Measurements from ENCODE around the gene LRMDA. TPM values are rescaled to one million over a fixed set of nuclear protein-coding genes. Genes with fewer than 3 reads are reported as not detected.
A peak's percentile ranks its signal among the peaks of the same experiment; 100 is the strongest.

LRMDA gene
- polyA plus RNA-seq, 3 donors: 39.8 to 59.6 (median 56.4) TPM

DNA sequence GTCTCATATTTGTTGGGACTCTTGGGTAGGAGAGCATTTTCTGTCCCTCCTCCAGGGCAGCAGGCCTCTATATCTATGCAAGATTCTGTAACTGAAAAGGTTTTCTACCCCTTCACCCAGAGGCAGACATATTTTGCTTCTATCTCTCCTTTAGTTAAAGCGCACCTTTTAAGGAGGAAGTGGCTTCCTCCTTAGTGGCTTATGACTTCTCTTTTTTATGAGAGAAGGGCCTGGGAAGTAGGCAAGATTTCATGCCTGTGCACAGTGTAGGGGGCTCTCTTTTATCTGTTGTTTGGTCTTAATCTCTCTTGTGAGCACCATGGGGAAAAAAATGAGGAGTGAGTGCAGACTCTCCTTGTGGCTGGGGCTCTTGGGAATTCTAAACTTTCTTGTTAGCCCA lies 122.1 kb downstream of the LRMDA start:
- H3K4me3 ChIP-seq (replicated peaks in 1 of 3; ENCODE audit: low read depth in 2 of 3, low read length in 3 of 3): no peak overlapping the region
- TF ChIP-seq, protein P1, sequence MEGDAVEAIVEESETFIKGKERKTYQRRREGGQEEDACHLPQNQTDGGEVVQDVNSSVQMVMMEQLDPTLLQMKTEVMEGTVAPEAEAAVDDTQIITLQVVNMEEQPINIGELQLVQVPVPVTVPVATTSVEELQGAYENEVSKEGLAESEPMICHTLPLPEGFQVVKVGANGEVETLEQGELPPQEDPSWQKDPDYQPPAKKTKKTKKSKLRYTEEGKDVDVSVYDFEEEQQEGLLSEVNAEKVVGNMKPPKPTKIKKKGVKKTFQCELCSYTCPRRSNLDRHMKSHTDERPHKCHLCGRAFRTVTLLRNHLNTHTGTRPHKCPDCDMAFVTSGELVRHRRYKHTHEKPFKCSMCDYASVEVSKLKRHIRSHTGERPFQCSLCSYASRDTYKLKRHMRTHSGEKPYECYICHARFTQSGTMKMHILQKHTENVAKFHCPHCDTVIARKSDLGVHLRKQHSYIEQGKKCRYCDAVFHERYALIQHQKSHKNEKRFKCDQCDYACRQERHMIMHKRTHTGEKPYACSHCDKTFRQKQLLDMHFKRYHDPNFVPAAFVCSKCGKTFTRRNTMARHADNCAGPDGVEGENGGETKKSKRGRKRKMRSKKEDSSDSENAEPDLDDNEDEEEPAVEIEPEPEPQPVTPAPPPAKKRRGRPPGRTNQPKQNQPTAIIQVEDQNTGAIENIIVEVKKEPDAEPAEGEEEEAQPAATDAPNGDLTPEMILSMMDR (IDR thresholded peaks at IDR 0.05): no peak
- no CpG with 5 or more reads among the region's 1 CpG for WGBS (ENCODE audit: insufficient coverage)
- no peak overlapping the region for H3K4me2 ChIP-seq (replicated peaks; ENCODE audit: extremely low read depth, low read length, poor library complexity, severe bottlenecking)
- peaks cover 46% of the 10 kb centered on the region for H3K79me2 ChIP-seq (ENCODE audit: insufficient read depth, low read length)
- no peak overlapping the region for H3K9ac ChIP-seq (ENCODE audit: insufficient read depth, low read length, poor library complexity, severe bottlenecking)
- no peaks in the 10 kb centered on the region for H3K27me3 ChIP-seq (ENCODE audit: control insufficient read depth in 2 of 2, insufficient read depth in 2 of 2, low read length in 2 of 2)
- H2AFZ ChIP-seq (ENCODE audit: insufficient read depth, low read depth, low read length, poor library complexity, severe bottlenecking): no peak overlapping the region
- intact Hi-C loops (cut with micrococcal nuclease): no loop called here
- peaks cover 16% of the 10 kb centered on the region for H4K20me1 ChIP-seq (ENCODE audit: insufficient read depth, low read length)
- Mint-ChIP-seq H3K36me3 (peaks cover 17 to 26% of the 10 kb centered on the region in 2 donors), H3K9me3 (peaks cover 6 to 29% (median 17%) of the 10 kb centered on the region in 7 donors), H3K27me3 (ENCODE audit: low read depth in 3 of 3) (no peaks in the 10 kb centered on the region), H3K4me1 (peaks cover 13% of the 10 kb centered on the region), H3K4me3 (no peak overlapping the region), H3K27ac (peak overlapping the region in 1 of 7 donors; percentile 23)
- H3K9me3 ChIP-seq (replicated peaks in 1 of 2; ENCODE audit: control insufficient read depth in 1 of 2, insufficient read depth in 1 of 2, low read length in 2 of 2): peaks cover 0 to 14% of the 10 kb centered on the region in 2 donors
- H3K27ac ChIP-seq (ENCODE audit: low read depth in 1 of 2, low read length in 2 of 2): no peak overlapping the region
- DNase-seq: peak in 2 of 3 donors; percentile 29 to 47
- no peaks in the 10 kb centered on the region for H3K36me3 ChIP-seq (replicated peaks in 1 of 2; ENCODE audit: control insufficient read depth in 1 of 2, insufficient read depth in 2 of 2, low read length in 2 of 2)
- H3K4me1 ChIP-seq (ENCODE audit: control insufficient read depth in 1 of 2, insufficient read depth in 2 of 2, low read length in 2 of 2): peaks cover 10% of the 10 kb centered on the region in 2 donors

DNA sequence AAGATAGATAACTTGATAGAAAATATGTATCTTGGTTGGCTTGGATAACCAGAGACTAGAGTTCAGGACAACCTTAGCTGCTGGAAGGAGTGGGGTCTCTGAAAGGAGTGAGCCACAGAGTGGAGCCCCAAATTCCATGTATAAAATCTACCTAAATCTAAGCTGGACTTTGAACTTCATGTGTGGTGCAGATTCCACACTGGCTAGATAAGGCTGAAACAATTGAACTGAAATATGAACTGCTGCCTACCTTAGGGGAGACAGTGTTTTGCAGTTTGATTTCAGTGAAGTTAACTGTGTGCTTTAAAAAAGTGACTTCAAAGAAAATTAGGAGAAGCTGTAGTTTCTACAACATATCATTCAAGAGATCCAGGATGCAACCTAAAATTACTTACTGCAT lies 123.9 kb downstream of the LRMDA start:
- peaks cover 16% of the 10 kb centered on the region for H4K20me1 ChIP-seq (ENCODE audit: insufficient read depth, low read length)
- H3K9ac ChIP-seq (ENCODE audit: insufficient read depth, low read length, poor library complexity, severe bottlenecking): no peak overlapping the region
- H3K9me3 Mint-ChIP-seq: peaks cover 2 to 29% (median 17%) of the 10 kb centered on the region in 7 donors
- H3K27me3 ChIP-seq (ENCODE audit: control insufficient read depth in 2 of 2, insufficient read depth in 2 of 2, low read length in 2 of 2): no peaks in the 10 kb centered on the region
- no peak for DNase-seq
- peaks cover 38% of the 10 kb centered on the region for H3K79me2 ChIP-seq (ENCODE audit: insufficient read depth, low read length)
- no peak overlapping the region for H3K4me2 ChIP-seq (replicated peaks; ENCODE audit: extremely low read depth, low read length, poor library complexity, severe bottlenecking)
- H3K4me1 ChIP-seq (ENCODE audit: control insufficient read depth in 1 of 2, insufficient read depth in 2 of 2, low read length in 2 of 2): peaks cover 10% of the 10 kb centered on the region in 2 donors
- H3K36me3 ChIP-seq (replicated peaks in 1 of 2; ENCODE audit: control insufficient read depth in 1 of 2, insufficient read depth in 2 of 2, low read length in 2 of 2): no peaks in the 10 kb centered on the region
- peaks cover 0 to 14% of the 10 kb centered on the region in 2 donors for H3K9me3 ChIP-seq (replicated peaks in 1 of 2; ENCODE audit: control insufficient read depth in 1 of 2, insufficient read depth in 1 of 2, low read length in 2 of 2)
- intact Hi-C loops (cut with micrococcal nuclease): no loop called here
- peaks cover 12 to 20% of the 10 kb centered on the region in 2 donors for H3K36me3 Mint-ChIP-seq
- no peak overlapping the region for H3K27ac ChIP-seq (ENCODE audit: low read depth in 1 of 2, low read length in 2 of 2)
- H3K4me3 Mint-ChIP-seq: no peak overlapping the region
- no peak overlapping the region for H3K27ac Mint-ChIP-seq
- H3K4me1 Mint-ChIP-seq: peaks cover 12% of the 10 kb centered on the region
- H2AFZ ChIP-seq (ENCODE audit: insufficient read depth, low read depth, low read length, poor library complexity, severe bottlenecking): no peak overlapping the region
- no peaks in the 10 kb centered on the region for H3K27me3 Mint-ChIP-seq (ENCODE audit: low read depth in 3 of 3)
- H3K4me3 ChIP-seq (replicated peaks in 1 of 3; ENCODE audit: low read depth in 2 of 3, low read length in 3 of 3): no peak overlapping the region
- TF ChIP-seq, protein P1 (IDR thresholded peaks at IDR 0.05): no peak

Measured in CD14-positive monocyte (primary cell).